Bronchus fibroblast of lung (primary cell): Measurements from ENCODE around the gene FAM162A. TPM values are rescaled to one million over a fixed set of nuclear protein-coding genes. Genes with fewer than 3 reads are reported as not detected.

Experiments
- total RNA-seq: library from RNA; depleted of rRNA; stranded (reverse); fragments of >200 nt; gene quantifications from 2 replicates; pipeline ENCODE4 v1.2.3, GENCODE V29; 2015

FAM162A gene, protein sequence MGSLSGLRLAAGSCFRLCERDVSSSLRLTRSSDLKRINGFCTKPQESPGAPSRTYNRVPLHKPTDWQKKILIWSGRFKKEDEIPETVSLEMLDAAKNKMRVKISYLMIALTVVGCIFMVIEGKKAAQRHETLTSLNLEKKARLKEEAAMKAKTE
- 15.3 and 15.5 TPM in 2 replicates for total RNA-seq

DNA sequence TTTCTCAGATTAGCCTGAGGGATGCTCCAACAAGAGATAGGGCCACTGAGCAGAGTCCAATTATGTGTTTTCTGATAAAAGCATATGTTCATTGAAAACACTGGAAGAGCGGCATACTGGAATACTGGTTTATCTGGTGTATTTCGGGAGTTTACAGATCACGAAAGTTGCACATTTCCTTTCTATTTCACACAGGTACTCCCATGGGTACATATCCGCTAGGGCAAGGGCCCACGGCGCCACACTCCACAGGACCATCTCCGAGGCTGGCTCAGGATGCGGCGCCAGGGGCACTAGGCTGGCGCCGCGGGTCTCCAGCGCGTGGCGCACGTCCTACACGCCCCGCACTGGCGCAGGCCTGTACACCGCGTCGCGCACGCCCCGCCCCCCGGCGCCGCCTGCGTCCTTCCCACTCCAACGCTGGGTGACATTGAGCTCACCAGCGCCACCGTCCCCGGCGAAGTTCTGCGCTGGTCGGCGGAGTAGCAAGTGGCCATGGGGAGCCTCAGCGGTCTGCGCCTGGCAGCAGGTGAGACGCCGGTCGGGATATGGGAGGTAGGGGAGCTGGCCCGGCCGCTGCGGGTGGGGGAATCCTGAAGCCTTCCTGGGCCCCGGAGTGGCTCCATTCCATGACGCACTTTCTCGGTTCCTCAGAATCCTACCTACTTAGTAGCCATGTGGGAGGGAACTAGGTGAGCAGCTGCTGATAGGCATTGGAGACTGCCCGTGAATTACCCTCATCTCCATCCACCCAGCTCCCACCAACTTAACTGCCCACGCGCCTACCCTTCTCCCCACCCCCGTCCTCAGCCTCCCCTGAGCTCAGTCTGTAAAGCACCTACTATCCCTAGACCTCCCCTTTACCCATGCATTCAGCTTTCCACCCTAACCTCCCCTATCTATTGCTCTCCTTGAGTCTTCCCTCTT is at the start of gene FAM162A:
Gene FAM162A, plus strand, starts transcription at position 412 of the 927 bp plus-strand sequence. Its CDS starts 84 bp downstream, at position 496.

DNA sequence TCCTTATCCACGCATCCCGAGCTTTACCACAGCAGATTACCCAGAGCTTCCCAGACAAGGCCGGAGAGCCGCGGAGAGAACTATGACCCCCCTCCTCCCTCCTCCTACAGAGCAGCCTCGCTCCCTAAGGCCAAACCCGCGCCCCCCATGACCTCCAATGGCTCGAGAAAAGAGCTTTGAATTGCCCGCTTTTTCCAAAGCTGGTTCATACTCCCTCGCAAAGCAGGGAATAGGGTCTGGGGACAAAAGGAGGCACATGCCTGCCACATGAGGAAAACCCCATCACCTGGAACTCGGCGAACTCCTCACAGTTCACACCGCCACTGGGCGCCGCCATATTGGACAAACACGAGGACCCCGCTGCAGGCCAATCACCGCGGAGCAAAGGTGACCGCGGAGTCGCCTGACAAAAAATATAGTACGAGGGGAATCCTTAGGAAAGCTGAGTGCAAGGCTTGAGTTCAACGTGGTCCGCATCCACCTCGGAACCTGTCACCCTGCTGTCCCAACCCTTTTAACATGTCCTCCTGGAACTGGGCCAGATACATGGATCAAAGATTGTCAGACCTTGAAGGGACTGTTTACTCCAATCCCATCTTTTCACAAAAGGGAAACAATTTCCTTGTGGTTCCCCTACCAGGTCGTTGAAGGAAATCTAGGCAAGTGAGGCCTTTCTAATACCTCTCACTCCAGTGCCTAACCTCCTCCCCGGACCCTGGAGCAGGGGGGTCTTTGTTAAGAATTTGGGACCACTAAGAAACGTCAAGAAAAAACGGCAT is 905 bp upstream of the FAM162A start, which contains the start of gene MIX23:
Gene MIX23, minus strand, starts transcription at position 344 of the 779 bp plus-strand sequence. Its CDS starts 7 bp downstream, at position 337.

DNA sequence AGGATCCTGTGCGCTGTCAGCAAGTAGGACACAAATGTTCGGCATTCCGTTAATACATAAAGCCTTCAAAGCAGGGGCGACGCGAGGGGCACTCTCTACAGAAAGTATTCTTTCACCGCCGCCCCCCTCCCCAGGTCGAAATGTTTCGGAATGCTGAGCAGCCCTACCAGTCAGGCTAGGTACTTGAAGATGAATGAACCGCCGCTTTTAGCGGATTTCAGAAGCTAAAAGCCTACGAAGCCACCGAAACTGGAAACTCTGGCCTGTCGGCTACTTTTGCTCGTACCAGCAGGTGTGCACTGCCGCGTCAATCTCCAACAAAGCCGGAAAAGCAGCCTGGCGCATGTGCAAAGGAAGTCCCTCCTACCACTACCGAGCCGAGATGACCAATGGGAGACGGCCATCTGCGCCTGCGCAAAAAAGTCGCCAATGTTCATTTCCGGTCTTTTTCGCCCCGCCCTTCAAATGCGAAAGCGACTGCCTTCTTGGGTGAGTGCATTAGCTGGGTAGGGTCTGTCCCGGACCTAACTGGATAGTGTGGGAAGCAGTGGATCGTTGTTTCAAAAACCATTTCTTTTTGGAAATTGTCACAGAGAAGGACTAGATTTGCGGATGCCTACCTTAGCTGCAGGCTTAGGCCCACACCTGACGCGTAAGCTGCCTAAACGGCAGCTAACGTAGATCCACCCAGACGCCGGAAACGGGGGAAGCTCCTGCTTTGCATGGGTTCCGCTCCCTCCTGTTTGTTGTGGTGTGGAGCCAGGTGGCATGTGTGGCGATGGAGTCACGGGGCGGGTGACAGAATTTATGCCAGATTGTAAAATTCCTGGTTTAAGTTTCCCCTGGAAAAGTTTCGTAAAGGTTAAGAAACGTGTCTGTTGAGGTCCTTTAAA is 32.0 kb downstream of the FAM162A start, which contains the start of gene WDR5B:
Gene WDR5B, minus strand, starts transcription at position 301 of the 893 bp plus-strand sequence. CDS start 534 bp downstream, outside the sequence.

Other genes starting within 250 kb of the FAM162A start
- not detected in 2 replicates for gene CASR, start 200.5 kb upstream of the FAM162A start, total RNA-seq
- 1.0 TPM in 1 of 2 replicates, not detected in the other for gene CSTA, start 58.9 kb upstream of the FAM162A start, total RNA-seq
- 29.4 and 33.6 TPM in 2 replicates for gene MIX23, start 951 bp upstream of the FAM162A start, total RNA-seq
- gene WDR5B, start 31.9 kb downstream of the FAM162A start, total RNA-seq, result 3.7 and 5.9 TPM in 2 replicates
- 19.5 and 24.1 TPM in 2 replicates for gene KPNA1, start 130.8 kb downstream of the FAM162A start, total RNA-seq
- 8.9 and 9.8 TPM in 2 replicates for gene PARP9, start 180.1 kb downstream of the FAM162A start, total RNA-seq
- gene DTX3L, start 180.2 kb downstream of the FAM162A start, total RNA-seq, result 11.1 and 12.6 TPM in 2 replicates
- gene PARP15, start 193.5 kb downstream of the FAM162A start, total RNA-seq, result under 0.01 and 0.15 TPM in 2 replicates